Hematopoietic multipotent progenitor cell treated with erythropoietin and hydrocortisone succinate and interleukin-3 and kit ligand, for 4 days (in vitro differentiated cells): Measurements from ENCODE around the gene GAA.
"Not testable (repeated sequence)": the region's sequence is repeated elsewhere in the genome, so short reads cannot be mapped to it uniquely, and the experiment has no call there.

Experiments used
- DNase-seq: peaks from one replicate; pipeline ENCODE4 v3.0.0-alpha.2; 2015

GAA gene

GRCh38 chr17:80147035-80147822 lies 45.8 kb downstream of the GAA start, which contains the start of gene EIF4A3:
Gene EIF4A3, minus strand, starts transcription at chr17:80147128. Its CDS starts 167 bp downstream, at chr17:80146961.
- peak; percentile 100 for DNase-seq

- no peak for DNase-seq
Observed at GRCh38 chr17:80151333-80151732, 50.0 kb downstream of the GAA start.

GRCh38 chr17:80152081-80152702 lies 50.8 kb downstream of the GAA start:
- DNase-seq, result peak; percentile 84

- DNase-seq, result no peak
Observed at GRCh38 chr17:80153004-80153403, 51.6 kb downstream of the GAA start.

GRCh38 chr17:80154166-80154565 lies 52.8 kb downstream of the GAA start:
- no peak for DNase-seq

GRCh38 chr17:80155600-80155999 lies 54.2 kb downstream of the GAA start:
- not testable (repeated sequence) for DNase-seq

- no peak for DNase-seq
Observed at GRCh38 chr17:80158846-80159245, 57.5 kb downstream of the GAA start.

GRCh38 chr17:80160536-80160935 lies 59.2 kb downstream of the GAA start:
- DNase-seq, result peak; percentile 95

GRCh38 chr17:80163336-80163735 lies 62.0 kb downstream of the GAA start:
- DNase-seq, result peak; percentile 94

- DNase-seq, result peak; percentile 36
Observed at GRCh38 chr17:80164185-80164584, 62.8 kb downstream of the GAA start.

GRCh38 chr17:80166446-80166845 lies 65.1 kb downstream of the GAA start:
- no peak for DNase-seq

- DNase-seq, result peak; percentile 34
Observed at GRCh38 chr17:80168371-80168770, 67.0 kb downstream of the GAA start.

- no peak for DNase-seq
Observed at GRCh38 chr17:80169107-80169506, 67.7 kb downstream of the GAA start.
